IPS-NIHi11 (cell line): Measurements from ENCODE around the gene CABLES2.
"Not testable (repeated sequence)": the region's sequence is repeated elsewhere in the genome, so short reads cannot be mapped to it uniquely, and the experiment has no call there.

Experiments used
- DNase-seq: peaks from one replicate; pipeline ENCODE4 v3.0.0; 2012; ENCODE audit warnings: mixed read lengths, low spot score

The CABLES2 gene

DNA sequence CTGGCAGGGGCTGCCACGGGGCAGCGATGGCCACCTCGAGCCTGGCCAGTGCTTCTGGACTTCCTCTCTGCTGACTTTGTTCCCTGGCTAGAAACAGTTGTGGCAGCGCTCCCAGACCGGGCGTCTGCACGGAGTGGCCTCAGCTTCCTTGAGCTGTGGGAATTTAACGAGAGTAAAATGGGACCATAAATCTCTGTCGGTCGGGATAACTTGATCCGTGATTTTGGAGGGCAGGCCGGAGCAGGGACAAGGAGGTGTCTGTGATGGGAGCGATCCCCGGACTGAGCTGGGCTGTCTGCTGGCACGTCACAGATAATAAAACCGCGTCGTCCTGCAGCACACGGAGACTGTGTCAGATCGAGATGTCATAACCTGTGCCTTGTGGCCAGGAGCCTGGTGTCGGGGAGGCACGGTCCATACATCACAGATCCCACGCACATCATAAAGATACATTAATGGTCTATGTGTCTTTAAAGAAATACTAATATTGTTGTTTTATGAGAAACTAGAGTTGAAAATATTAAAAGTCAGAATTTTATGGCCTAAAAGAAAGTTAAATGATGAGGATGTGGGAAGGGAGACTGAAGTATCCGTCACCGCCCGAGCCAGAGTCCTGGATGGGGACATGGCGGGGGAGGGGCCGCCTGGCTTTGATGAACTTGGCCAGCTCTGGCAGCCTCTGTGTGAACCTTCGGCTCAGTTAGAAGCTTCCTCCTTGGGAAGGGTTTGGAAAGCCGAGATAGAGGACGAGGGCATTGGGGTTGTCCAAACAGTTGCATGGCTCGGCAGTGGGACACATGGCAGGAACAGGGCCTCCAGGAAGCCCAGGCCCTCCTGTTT is 26.8 kb upstream of the CABLES2 start:
- no peak for DNase-seq

DNA sequence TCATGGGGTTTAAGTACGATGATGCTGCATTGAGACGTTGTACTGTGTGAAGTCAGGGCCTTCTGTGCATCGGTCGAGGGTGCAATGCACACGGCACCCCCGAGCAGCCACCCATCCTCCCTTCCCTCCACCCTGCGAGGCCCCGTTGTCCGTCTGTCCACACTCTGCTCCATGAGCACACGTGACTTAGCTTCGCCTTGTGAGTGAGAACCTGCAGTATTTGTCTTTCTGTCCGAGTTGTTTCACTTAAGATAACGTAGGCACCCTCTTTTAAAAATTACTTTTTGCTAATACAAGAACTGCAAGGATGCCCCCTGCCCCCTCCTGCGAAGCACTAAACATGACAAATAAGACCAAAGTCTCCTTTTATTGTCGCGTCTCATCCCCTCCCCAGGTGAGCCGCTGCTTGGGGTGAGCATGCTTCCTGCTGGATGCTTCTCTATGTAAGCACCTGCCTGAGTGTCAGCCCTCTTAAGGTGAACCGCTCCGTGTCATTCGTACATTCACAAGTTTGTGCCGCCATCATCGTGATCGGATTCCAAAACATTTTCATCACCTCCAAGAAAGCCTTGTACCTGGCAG is 23.9 kb upstream of the CABLES2 start:
- DNase-seq, result no peak

DNA sequence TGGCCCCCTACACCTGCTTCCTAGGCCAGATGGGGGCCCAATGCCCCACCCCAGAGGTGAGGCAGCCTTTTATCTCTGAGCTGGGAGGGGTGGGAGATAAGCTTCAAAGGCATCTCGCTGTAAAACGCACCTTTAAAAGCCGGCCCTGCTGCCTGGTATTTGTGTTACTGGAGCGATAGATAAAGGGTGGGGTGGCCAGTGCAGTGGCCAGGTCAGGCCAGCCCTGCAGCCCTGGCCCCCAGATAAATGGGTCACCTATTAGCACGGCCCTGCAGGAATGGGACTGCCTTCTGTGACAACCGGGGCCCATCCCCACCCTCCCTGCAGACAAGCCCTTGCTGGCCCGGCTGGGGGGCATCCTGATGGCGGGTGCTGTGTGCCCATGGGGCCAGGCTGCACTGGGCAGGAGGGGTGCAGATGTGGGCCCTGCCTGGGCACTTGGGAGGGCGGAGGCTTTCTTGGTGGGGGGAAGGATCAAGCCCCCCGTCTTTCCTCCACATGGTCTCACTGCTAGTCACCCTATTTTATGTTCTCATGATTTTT is 23.3 kb upstream of the CABLES2 start:
- no peak for DNase-seq

DNA sequence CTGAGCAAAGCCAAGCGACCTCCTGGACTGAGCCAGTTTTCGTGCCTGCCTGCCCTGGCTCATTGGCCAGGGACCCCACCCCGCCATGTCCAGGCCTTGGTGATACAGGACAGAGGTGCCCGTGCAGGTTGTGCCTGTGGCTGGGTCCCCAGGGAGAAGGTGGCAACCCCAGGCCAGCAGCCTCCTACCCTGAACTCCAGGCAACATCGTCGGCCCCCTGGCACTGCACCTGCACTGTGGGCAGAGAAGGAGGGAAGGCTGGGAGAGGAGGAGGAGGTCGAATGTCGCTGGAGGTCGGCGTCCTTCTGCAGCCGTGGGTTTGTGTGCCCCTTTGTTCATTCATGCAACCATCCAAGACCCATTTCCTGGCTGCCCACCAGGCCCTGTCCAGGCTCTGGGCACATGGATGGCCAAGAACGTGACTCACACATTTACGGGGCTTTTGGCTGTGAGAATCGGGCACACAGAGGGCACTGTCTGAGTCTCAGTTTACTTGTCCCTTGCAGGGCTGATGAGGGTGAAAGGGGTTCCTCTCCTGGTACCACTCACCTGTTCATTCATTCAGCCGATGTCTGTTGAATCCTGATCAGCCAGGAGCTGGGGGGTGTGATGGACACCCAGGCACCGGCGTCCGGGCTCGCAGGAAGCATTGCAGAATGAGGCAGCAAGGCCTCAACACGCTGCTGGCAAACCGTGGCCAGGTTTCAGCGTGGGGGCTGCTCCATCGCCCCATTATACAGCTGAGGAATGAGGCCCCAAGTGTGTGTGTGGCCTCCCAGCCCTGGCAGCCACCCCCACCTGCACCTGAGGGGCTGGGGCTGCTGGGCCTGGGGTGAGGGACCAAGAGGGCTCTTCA is 22.6 kb upstream of the CABLES2 start:
- DNase-seq, result no peak

DNA sequence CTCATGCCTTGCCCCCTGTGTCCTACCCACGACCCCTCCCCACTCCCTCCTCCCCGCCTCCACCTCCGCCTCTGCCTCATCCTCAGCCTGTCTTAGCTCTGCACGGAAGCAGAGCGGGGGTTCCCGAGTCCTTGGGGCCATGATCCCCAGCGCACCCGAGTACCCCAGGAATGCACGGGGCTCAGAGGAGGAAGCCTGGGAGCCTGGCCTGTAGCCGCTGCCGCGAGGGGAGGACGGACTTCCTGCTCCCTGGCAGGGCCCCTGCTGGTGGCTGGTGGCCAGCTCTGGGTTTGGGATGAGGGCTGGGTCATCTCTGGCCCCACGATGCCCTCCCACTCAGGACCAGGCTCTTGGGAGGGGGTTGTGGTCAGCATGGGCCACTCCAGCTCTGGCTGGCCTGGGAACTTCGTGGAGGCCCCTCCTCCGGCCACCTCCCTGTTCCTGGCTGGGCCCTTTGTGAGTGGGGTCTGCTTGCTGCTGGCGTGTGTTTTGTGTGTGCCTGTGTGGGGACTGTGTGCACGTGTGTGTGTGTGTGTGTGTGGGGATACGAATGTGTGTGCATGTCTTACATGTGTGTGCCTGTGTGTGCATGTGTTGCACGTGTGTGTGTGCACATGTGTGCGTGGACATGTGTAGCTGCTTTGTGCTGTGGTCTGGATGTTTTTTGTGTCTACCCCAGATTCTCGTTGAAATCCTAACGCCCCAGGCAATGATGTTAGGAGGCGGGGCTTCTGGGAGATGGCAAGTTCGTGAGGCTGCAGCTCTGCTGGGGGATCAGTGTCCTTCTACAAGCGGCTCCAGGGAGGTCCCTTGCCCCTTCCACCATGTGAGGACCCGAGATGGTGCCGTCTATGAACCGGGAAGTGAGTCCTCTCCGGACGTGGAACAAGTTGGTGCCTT is 21.6 kb upstream of the CABLES2 start:
- no peak for DNase-seq

DNA sequence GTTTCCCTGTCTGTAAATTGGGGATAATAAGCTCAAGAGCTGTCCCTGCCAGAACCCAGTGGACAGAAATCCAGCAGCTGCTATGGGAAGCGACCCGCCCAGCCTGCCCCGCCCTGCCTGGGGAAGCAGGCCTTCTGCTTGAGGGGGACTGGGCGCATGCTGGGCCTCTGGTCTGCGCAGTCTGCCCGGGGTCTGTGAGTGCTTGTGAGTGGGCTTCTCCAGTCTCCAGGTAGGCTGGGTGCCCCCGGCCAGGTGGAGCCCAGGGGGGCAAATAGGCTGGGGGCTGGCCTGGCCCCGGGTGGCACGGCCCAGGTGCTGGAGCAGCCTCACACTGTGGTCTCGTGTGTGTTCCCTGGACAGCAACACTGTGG is 20.9 kb upstream of the CABLES2 start:
- no peak for DNase-seq

DNA sequence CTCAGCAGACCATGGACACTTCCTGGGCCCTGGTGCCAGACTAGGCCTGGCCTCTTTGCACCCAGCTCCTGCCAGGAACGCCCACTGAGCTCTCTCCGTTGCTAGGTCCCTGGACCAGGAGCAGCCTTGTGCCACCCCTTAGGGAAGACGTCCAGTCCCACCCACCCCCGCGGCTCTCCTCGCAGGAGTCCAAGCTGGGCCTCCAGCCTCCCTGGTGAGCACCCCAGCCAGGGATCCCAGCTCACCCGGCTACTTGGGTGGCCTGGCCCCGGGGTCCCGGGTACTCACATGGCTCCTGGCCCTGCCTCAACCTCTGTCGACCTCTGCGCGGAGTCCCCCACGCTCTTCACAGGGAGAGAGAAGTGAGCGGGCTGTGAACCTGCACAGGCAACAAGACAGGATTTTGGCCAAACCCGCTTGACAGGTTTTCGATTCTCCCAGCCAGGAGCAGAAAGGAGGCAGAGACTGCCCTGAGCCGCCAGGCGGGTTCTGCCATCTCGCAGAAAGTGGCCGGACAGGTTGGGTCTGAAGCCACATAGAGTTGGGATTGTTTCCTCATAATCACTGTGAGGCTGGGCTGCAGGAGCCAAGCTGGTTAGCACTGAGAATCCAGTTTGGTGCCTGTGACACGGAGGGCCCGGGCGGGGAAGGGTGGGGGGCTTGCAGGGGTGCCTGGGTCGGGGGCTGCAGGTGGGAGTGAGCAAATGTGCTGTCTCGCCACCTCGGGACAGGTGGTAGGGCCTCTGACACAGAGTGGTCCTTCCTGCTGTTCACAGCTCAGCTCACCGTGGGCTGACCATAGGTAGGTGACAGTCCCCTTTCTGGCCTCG is 20.3 kb upstream of the CABLES2 start, which contains the start of gene RBBP8NL:
Gene RBBP8NL (minus strand): TSS at position 368 of the 830 bp plus-strand sequence. CDS start 7,892 bp downstream, outside the sequence.
- DNase-seq, result peak; percentile 78

DNA sequence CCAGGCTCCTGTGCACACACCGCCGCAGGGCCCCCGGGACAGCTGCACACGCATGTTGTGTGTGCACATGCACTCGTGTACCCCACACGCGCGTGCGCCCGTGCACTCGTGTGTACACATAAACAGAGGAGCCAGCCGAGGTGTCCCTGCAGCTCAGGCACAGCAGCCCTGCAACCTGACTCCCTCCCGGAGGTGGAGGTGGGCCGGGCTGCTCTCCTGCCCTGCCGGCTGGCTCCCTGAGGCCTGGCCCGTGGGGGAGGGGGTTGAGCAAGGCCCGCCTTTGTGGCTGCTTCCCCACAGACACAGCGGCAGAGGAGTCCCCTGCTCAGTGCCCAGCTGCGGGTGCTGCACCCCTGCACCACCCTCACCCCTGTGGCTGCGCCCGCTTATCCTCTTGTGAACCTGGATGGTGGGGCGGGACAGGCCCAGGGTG is 19.6 kb upstream of the CABLES2 start:
- DNase-seq, result peak; percentile 89

DNA sequence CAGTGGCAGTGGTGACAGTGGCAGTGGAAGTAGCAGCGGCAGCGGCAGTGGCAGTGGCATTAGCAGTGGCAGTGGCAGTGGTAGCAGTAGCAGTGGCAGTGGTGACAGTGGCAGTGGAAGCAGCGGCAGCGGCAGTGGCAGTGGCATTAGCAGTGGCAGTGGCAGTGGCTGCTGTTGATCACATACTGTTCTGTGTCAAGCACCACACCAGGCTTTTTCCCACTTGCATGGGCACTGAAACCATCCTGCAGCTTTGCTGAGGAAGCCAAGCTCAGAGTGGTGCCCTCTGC is 18.9 kb upstream of the CABLES2 start:
- not testable (repeated sequence) for DNase-seq

DNA sequence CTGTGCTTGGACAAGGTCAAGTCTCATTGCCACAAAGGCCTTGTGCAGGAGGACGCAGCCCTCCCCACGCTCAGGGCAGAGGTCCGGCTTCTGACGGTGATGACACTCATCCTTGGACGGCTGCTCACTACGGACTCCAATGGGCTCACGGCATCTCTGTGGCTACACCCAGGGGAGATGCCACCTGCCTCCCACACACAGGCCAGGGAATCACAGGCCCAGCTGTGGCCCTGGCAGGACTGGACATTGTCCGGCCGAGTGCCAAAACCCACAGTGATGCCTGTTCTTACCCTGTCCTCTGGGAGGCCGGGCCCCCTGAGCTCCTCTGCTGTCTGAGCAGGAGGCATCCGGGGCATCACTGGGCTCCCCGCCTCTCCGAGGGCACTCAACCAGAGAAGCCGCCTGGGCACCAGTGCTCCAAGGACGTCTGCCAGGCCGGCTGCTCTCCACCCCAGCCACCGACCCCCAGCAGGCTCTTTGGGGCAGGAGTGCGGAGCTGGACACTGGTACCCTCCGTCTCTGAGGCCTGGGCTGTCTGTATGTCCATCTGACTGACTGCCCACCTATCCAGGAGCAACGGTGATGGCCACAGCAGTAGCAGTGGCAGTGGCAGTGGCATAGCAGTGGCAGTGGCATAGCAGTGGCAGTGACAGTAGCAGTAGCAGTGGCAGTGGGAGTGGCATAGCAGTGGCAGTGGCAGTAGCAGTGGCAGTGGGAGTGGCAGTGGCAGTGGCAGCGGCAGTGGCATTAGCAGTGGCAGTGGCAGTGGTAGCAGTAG is 18.4 kb upstream of the CABLES2 start:
- DNase-seq, result no peak

DNA sequence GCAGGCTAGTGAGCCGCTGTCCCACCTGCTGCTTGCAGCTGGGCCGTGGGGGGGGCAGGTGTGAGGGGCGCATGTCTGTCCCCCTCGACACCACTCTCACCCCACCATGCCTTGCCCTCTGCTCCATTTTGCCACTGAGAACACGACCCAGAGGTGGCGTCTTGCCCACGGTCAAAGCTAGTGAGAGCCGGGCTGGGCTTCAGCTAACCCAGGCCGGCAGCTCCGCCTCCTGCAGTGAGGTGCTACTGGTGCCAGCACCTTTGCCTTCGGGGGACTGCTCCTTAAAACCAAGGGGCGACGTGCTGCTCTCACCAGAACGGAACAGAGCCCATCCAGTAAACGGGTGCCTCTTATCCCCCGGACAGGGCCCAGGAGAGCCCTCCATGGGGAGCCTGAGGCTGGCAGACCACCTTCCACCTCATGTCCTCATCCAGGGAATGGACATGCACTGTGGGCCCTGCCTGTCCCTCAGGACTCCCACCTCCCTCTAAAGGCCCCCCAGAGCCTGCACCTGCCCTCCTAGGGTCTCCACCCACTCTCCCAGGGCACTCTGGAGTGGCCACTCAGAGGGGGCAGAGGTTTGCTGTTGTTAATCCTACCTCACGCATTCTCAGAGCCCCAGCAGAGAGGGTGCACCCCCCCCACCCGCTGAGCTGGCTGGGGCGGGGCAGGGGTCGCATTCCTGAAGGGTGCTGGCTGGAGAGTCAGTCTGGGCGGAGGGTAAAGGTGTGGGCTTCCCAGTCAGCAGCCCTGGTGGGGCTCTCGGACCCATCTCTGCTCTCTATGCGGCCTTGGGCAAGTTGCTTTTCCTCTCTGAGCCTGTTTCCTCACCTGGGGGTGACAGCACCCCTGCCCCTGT is 17.4 kb upstream of the CABLES2 start:
- DNase-seq, result no peak

DNA sequence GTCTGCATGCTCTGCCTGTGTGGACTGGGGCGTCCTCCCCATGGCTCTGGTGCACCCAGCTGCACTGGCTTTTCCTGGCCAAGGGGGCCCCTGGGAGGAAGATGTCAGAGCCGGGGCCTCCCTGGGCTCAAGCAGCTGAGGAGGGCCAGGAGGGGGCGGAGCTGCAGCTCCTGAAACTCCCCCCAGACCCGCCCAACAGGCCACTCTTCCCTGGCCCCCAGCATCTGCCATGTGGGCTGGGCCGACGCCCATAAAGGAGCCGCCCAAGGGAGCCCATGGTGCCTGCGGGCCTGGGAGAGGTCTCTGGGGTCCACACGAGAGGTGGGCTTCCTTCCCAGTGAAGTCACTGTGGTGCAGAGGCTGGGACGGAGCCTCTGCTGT is 16.2 kb upstream of the CABLES2 start:
- DNase-seq, result no peak

DNA sequence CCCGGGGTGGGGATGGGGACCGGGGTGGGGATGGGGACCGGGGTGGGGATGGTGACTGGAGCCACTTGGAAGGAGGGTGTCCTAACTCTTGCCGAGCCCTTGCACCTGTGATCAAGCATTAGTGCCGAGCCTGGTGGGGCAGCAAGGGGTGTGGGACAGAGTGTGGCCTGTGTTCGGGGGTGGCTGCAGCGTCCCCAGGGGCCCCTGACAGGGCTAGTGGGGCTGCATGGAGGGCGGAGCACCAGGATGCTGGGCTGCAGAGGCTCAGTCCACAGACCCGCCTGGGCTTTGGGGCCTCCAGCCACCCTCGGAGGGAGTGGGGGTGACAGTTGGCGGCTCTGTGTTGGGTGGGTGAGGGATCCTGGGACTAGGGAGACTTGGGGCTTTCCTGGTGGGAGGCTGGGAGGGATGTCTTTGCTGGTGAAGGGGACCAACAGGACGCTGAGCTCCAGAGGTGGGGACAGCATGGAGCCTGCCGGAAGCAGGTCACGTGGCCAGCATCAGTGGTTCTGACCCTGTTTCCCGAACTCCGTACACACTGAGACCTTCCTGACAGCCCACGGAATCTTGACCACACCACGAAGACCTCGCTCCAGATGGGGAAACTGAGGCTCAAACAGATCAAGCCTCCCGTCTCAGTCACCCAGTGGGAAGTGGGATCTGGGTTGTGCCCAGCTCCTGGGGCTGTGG is 15.7 kb upstream of the CABLES2 start:
- no peak for DNase-seq

DNA sequence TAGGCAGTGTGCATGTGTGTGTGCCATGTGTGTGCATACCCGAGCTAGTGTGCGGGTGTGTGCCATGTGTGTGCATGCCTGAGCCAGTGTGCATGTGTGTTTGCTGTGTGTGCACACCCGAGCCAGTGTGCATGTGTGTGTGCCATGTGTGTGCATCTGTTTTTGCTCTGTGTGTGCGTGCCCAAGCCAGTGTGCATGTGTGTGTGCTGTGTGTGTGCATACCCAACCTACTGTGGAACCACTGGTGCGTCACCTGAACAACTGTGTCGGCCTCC is 14.6 kb upstream of the CABLES2 start:
- DNase-seq, result no peak

DNA sequence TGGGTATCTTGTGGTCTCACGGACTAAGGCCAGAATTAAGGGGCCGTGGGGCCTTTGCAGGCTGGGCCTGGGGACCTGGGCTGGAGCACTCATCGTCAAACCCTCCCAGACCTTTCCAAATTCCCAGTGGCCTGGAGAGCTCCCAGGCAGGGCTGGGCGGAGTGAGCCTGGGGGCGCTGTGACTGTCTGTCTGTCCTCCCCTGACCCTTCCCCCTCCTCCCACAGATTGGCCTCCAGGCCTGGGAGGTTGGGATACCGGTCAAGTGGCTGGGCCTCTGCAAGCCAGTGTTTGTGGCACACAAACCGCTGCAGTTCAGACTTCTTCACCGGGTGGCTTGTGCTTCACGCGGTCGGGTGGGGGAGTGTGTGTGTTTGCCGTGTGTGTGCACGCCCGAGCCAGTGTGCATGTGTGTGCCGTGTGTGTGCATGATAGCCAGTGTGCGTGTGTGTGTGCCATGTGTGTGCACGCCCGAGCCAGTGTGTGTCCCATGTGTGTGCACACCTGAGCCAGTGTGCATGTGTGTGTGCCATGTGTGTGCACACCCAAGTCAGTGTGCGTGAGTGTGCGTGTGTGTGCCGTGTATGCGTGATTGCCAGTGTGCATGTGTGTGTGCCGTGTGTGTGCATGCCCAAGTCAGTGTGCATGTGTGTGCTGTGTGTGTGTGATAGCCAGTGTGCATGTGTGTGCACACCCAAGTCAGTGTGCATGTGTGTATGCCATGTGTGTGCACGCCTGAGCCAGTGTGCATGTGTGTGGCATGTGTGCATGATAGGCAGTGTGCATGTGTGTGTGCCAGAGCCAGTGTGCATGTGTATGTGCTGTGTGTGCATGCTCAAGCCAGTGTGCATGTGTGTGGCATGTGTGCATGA is 14.0 kb upstream of the CABLES2 start:
- DNase-seq, result no peak

DNA sequence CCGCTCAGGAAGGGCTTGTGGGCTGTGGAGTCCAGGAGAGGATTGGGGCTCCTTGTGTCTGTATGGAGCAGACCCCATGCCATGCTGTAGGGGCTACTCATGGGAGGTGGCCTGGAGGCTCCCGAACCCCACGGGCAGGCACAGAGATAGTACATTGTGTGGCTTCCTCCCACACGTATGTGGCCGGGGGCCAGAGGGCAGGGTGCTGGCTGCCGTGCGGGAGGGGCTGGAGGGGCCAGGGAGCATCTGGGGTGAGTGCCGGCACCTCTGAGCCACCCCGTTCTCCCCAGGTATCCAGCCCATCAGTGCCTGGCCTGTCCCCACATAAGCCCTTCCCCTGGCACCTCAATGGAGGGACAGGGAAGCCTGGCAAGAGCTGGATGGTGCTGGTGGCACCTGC is 12.7 kb upstream of the CABLES2 start:
- no peak for DNase-seq

DNA sequence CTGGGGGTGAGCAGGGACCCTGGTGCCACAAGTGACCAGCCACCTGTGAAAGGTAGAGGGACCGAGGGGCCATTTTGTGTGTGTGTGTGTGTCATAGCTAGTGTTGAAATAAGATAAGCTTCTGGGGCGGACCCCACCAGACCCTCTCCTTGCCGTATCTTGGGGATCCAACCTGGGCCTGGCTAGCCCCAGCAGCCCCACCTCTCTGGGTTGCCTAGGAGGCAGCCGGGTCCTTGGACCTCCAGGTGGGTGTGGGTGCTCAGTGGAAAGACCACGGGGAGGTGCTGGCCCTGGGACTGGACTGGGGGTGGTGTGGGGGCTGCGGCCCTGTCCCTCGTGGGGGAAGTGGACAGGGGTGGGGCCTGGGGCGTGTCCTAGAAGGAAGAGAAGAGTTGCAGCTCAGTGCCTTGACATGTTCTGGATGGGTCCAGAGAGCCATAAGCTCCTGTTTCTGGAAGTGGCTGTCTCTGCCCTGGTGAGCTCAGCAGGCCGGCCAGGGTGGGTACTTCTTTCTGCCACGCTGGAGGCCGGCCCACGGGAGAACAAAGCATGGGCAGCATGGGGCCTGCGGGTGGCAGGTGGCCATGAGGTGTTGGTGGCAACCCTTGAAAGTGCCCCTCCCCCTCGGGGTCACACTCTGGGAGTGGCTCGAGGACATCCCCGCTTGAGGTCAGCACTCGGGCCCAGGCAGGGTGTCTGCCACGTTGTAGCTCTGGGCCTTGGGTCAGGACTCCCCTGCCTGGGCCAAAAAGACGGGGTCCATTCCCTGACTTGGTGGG is 11.8 kb upstream of the CABLES2 start:
- no peak for DNase-seq
